GM19463 (cell line): ENCODE data around the gene SHC1.

Experiments used
- ATAC-seq: cut with Tn5 transposase; IDR thresholded peaks from one replicate; pipeline ENCODE4 v1.9.1; 2021; ENCODE audit warnings: mild to moderate bottlenecking, moderate library complexity; ENCODE audit not compliant: unreplicated experiment

The SHC1 gene

GRCh38 chr1:154940651-154941194 is 29.8 kb downstream of the SHC1 start:
- no peak for ATAC-seq

GRCh38 chr1:154940213-154940560 is 30.4 kb downstream of the SHC1 start:
- ATAC-seq = no peak

GRCh38 chr1:154938604-154939399 is 31.7 kb downstream of the SHC1 start:
- ATAC-seq = no peak

GRCh38 chr1:154937988-154938386 is 32.6 kb downstream of the SHC1 start:
- no peak for ATAC-seq

GRCh38 chr1:154937085-154937987 is 33.2 kb downstream of the SHC1 start:
- peak; percentile 47 for ATAC-seq

GRCh38 chr1:154936555-154937084 is 33.9 kb downstream of the SHC1 start, which contains the start of gene PMVK:
PMVK (minus strand) TSS chr1:154936719; CDS start chr1:154936685, 34 bp downstream.
- peak; percentile 56 for ATAC-seq

GRCh38 chr1:154935749-154936554 is 34.6 kb downstream of the SHC1 start:
- ATAC-seq = no peak

GRCh38 chr1:154934358-154934948 is 36.1 kb downstream of the SHC1 start:
- ATAC-seq = no peak

GRCh38 chr1:154931940-154932487 is 38.5 kb downstream of the SHC1 start:
- no peak for ATAC-seq

- no peak for ATAC-seq
These were observed 44.3 kb downstream of the SHC1 start for GRCh38 chr1:154926201-154926600.

GRCh38 chr1:154925335-154926170 is 45.0 kb downstream of the SHC1 start:
- no peak for ATAC-seq

- no peak for ATAC-seq
These were observed 46.9 kb downstream of the SHC1 start for GRCh38 chr1:154923695-154924094.

GRCh38 chr1:154913273-154913672 is 57.3 kb downstream of the SHC1 start:
- no peak for ATAC-seq

- no peak for ATAC-seq
These were observed 57.8 kb downstream of the SHC1 start for GRCh38 chr1:154912755-154913154.
